ENCODE data around the gene SPARC.

The SPARC gene

GRCh38 chr5:151651997-151652645 is 34.6 kb downstream of the SPARC start:
- peak in 1 of 2 experiments; percentile 75 for DNase-seq (ENCODE audit: low read depth in 1 of 2, low spot score in 1 of 2)
- Histone ChIP-seq H3K27ac (replicated peaks) (no peak overlapping the region), H3K4me3 (replicated peaks; ENCODE audit: insufficient read depth, low read length) (no peak overlapping the region), H3K27me3 (ENCODE audit: insufficient read depth, poor library complexity, severe bottlenecking) (no peaks in the 10 kb centered on the region)
- TF ChIP-seq GABPA (IDR thresholded peaks at IDR 0.05; ENCODE audit: low read depth): no peak
- TF ChIP-seq CTCF (IDR thresholded peaks at IDR 0.05; ENCODE audit: insufficient read depth, low read length): peak; percentile 92

- no peak for DNase-seq (ENCODE audit: low read depth in 1 of 2, low spot score in 1 of 2)
- Histone ChIP-seq H3K27ac (replicated peaks) (no peak overlapping the region), H3K27me3 (ENCODE audit: insufficient read depth, poor library complexity, severe bottlenecking) (no peaks in the 10 kb centered on the region), H3K4me3 (replicated peaks; ENCODE audit: insufficient read depth, low read length) (no peak overlapping the region)
- TF ChIP-seq SPI1 (IDR thresholded peaks at IDR 0.05; ENCODE audit: borderline replicate concordance, low read depth): no peak
- no peak for TF ChIP-seq CTCF (IDR thresholded peaks at IDR 0.05; ENCODE audit: insufficient read depth, low read length)
- TF ChIP-seq POLR2AphosphoS5 (IDR thresholded peaks at IDR 0.05; ENCODE audit: low read depth): no peak
- no peak for TF ChIP-seq GABPA (IDR thresholded peaks at IDR 0.05; ENCODE audit: low read depth)
- TF ChIP-seq REST (IDR thresholded peaks at IDR 0.05; ENCODE audit: insufficient replicate concordance, low read depth): no peak
Observed at GRCh38 chr5:151648988-151649387, 37.7 kb downstream of the SPARC start.

- no peak for TF ChIP-seq GABPA (IDR thresholded peaks at IDR 0.05; ENCODE audit: low read depth)
Observed at GRCh38 chr5:151648089-151648488, 38.6 kb downstream of the SPARC start.

GRCh38 chr5:151647320-151647861 is 39.3 kb downstream of the SPARC start:
- no peak for DNase-seq (ENCODE audit: low read depth in 1 of 2, low spot score in 1 of 2)

More at GRCh38 chr5:151648089-151648488, 38.6 kb downstream of the SPARC start:
- Histone ChIP-seq H3K27ac (replicated peaks) (no peak overlapping the region), H3K4me3 (replicated peaks; ENCODE audit: insufficient read depth, low read length) (no peak overlapping the region), H3K27me3 (ENCODE audit: insufficient read depth, poor library complexity, severe bottlenecking) (peaks cover 4% of the 10 kb centered on the region)
- DNase-seq (ENCODE audit: low read depth in 1 of 2, low spot score in 1 of 2): no peak

More at GRCh38 chr5:151647320-151647861, 39.3 kb downstream of the SPARC start:
- no peak overlapping the region for H3K27ac ChIP-seq (replicated peaks)
- TF ChIP-seq CTCF (IDR thresholded peaks at IDR 0.05; ENCODE audit: insufficient read depth, low read length) (no peak), POLR2AphosphoS5 (IDR thresholded peaks at IDR 0.05; ENCODE audit: low read depth) (no peak), REST (IDR thresholded peaks at IDR 0.05; ENCODE audit: insufficient replicate concordance, low read depth) (no peak), GABPA (IDR thresholded peaks at IDR 0.05; ENCODE audit: low read depth) (no peak), SPI1 (IDR thresholded peaks at IDR 0.05; ENCODE audit: borderline replicate concordance, low read depth) (no peak)
- H3K27me3 ChIP-seq (ENCODE audit: insufficient read depth, poor library complexity, severe bottlenecking): peaks cover 4% of the 10 kb centered on the region
- H3K4me3 ChIP-seq (replicated peaks; ENCODE audit: insufficient read depth, low read length): no peak overlapping the region

Data from HL-60 (cell line).